GM21515 (cell line): ENCODE data around the gene MNX1.

Experiments used
- ATAC-seq: cut with Tn5 transposase; IDR thresholded peaks from one replicate; pipeline ENCODE4 v1.9.1; 2021; ENCODE audit not compliant: unreplicated experiment

The MNX1 gene

GRCh38 chr7:156979711-156980110 is 30.8 kb downstream of the MNX1 start:
- no peak for ATAC-seq

GRCh38 chr7:156979007-156979606 is 31.4 kb downstream of the MNX1 start:
- no peak for ATAC-seq

DNA sequence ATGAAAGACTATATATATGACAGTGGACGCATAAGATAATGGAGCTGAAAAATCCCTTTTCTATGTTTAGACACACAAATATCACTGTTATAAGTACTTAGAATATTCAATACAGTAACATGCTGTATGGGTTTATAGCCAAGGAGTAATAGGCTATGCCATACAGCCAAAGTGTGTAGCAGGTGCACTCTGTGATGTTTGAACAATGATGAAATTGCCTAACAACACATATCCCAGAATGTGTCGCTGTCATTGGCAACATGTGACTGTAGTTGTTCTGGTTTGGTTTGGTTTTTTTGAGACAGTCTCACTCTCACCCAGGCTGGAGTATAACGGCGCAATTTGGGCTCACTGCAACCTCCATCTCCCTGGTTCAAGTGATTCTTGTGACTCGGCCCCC is 34.8 kb downstream of the MNX1 start:
- ATAC-seq = no peak

DNA sequence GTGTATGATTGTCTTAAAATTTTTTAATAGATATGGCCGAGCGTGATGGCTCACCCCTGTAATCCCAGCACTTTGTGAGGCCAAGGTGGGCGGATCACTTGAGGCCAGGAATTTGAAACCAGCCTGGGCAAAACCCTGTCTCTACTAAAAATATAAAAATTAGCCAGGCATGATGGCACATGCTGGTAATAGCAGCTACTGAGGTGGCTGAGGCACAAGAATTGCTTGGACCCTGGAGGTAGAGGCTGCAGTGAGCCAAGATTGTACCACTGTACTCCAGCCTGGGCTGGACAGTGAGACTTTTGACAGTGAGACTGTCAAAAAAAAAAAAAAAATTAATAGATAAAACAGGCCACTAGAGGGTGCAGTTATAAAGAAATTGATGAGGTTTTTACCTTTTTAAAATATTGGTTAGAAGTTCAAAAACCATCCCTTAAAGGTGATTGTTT is 40.5 kb downstream of the MNX1 start:
- no peak for ATAC-seq

DNA sequence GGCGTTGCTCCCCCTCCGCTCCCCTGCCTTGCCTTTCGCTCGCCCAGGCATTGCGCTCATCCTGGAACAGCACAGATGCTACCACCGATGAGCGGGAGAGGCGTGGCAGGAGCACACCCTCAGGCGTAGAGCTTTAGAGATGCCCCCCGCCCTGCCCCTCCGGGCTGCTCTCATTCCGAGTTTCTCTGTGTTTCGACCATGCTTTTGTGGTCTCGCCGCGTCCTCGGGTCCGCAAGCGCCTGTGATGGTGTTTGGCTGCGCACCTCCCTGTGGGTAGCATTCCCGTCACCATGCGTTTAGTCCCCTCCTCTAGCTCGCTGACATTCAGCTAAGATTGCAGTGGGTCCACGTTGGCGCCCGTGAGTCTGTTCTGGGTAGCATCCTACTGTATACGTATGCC is 42.3 kb downstream of the MNX1 start:
- ATAC-seq = no peak

DNA sequence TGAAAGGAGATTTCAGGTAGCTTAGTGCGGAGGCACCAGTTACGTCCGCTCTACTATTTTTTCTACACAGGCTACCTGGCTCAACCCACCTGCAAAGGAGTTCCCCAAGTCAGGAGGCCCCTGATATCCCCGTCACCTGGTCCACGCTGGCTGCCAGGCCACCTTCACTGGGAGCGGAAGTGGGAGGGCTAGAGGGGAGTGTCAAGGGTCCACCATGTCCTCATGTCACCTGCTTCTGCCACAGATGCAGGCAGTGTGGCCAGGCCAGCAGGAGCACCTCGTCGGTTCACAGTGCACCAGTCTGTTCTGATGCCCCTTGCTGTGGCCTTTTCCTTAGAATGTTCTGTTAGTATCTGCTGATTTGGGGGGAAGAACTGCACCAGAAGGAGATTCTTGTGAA is 44.1 kb downstream of the MNX1 start:
- ATAC-seq = no peak

DNA sequence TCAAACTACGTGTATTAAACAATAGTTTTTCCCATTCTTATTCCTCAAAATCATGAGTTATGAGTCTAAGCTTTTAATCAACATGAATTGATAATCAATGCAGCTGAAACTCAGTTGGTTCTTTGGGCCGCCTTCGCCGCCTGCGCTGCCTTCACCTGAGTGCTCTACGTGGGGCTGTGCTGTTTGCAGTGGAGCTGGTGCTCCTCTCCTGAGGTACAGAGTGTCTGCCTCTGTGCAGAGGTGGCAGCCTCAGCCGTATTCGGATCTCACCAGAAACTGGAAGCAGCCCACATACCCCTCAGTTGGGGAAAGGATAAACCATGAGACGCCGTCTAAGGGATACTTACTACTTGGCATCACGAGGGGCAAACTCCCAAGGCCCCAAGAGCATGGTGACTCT is 45.5 kb downstream of the MNX1 start:
- no peak for ATAC-seq

GRCh38 chr7:156963472-156963871 is 47.0 kb downstream of the MNX1 start:
- no peak for ATAC-seq

GRCh38 chr7:156962897-156963296 is 47.6 kb downstream of the MNX1 start:
- no peak for ATAC-seq

GRCh38 chr7:156962145-156962544 is 48.3 kb downstream of the MNX1 start:
- no peak for ATAC-seq

DNA sequence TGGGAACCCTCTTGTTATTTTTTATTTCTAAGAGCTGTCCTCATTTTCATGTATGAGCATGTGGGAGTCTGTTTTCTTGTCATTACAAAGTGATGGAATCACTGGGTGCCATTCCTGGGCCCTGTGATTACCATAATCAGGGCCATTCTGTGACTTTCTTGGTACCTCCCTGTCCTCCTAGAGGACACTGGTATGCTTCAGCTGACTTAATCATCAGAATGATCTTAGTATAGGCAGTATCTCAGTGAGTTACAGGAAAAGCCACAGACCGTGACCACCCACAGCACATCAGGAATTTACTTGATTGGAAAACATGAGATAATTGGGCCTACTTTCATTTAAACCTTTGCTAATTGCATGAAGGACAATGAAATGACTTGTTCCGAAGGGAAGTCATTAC is 53.7 kb downstream of the MNX1 start:
- ATAC-seq = no peak

GRCh38 chr7:156954941-156955340 is 55.5 kb downstream of the MNX1 start:
- ATAC-seq = no peak
